Activated naive CD4-positive, alpha-beta T cell treated with anti-CD3 and anti-CD28 coated beads, Interleukin-2, amount 50 U/mL, for 16 hours (primary cell): Measurements from ENCODE around the gene LIMK1.
"Not testable (repeated sequence)": the region's sequence is repeated elsewhere in the genome, so short reads cannot be mapped to it uniquely, and the experiment has no call there.

Experiments
- DNase-seq: peaks from one replicate; pipeline ENCODE4 v3.0.0-alpha.2; 2020

LIMK1 gene

DNA sequence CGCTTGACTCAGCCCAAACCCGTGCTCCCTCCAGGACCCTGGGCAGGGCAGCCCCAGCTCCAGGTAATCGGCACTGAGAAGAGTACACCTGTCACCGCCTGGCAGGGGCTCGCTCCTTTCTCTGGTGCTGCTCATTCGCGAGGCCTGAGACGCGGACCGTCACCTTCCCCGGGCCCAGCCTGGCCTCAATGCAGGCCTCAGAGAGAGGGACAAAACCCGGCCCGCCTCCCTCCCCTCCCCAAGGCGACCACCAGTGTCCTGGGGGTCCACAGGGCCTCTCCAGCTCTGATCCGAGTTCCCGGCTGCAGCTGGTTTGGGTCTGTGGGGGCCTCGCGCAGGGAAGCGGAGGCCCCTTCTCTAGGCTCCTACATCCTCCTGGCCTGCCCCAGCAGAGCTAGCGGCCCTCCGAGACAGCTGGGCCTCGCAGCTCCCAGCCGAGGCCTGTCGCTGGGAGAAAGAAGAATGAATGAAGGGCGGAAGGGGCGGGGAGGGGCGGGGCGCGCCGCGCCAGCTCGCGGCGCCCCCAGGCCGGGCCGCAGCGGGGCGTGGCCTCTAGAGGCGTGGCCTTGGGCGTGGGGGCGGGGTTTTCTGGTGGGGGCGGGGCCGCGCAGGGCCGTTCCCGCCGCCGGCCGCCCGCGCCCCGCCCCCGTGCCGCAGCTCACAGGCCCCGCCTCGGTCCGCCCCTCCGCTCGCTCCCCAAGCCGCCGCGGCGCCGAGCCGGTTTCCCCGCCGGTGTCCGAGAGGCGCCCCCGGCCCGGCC is at the start of gene LIMK1:
Gene LIMK1 (plus strand): TSS at position 688 of the 760 bp plus-strand sequence. CDS start 187 bp downstream, outside the sequence.
- DNase-seq = peak; percentile 81

DNA sequence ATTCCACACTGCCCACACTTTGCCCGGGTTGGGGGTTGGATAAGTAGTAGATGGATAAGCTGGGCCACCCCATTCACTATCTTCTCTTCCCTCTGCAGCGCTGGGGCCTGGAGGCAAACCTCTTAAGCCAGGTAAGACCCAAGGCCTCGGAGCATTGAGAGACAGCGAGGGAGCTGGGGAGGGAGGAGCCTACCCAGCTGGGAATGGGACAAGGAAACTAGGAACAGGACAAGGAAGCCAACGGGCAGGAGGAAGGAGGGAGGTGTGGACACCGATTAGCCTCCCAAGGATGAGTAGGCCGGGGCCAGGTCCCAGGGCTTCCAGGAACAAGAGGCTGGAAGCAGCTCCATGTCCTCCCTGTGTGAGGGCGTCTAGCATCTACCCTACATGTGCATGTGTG is 46.0 kb upstream of the LIMK1 start:
- DNase-seq = no peak

DNA sequence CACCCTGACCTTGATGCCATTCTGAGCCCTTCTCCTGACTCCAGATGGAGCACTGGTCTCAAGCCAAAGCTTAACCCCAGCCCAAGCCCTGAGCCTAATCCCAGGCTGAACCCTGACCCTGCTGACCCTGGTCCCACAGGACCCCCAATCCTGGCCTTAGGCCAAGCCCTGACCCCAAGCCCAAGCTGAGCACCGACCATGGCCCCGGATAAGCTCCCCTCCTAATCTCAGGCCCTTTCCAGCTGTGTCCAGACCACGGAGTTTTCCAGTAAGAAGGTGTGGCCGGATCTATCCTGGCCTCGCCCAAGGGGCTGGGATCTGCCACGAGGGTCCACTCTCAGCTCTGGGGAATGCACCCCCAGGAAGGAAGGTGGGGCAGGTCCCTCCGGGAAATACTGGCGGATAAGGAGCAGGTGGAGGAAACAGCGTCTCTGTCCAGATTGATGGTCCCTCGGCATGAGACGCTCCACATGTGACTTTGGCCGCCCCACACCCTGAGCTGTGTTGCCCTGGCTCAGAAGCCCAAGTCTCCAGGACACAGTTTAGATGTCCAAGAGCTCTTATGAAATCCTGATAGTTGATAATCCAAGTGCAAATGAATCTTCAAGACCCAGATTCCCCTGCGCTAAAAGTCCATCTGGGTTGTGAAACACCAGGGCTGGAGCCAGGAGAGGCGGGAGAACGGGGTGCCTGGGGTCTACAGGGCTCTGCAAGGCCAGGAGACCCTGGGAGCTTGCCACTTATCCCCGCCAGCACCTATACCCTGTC is 45.2 kb upstream of the LIMK1 start:
- DNase-seq = no peak

DNA sequence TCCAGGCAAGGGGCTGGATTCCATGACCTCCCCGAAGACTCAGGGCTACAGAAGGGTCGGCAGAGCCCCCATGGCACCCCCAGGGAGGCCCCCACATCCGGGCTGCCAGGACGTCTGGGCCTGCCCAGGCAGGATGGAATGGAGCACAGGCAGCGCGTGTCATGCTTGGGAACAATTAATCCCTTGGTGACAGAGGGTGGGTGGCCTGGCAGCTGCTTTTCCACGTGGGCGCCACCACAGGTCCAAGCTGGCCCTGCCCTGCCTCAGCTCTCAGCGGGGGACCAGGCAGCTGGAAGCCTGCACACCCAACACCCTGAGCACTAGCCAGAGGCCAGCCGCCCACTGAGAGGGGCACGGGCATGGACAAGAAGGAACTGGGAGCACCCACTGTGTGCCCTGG is 44.3 kb upstream of the LIMK1 start:
- no peak for DNase-seq

DNA sequence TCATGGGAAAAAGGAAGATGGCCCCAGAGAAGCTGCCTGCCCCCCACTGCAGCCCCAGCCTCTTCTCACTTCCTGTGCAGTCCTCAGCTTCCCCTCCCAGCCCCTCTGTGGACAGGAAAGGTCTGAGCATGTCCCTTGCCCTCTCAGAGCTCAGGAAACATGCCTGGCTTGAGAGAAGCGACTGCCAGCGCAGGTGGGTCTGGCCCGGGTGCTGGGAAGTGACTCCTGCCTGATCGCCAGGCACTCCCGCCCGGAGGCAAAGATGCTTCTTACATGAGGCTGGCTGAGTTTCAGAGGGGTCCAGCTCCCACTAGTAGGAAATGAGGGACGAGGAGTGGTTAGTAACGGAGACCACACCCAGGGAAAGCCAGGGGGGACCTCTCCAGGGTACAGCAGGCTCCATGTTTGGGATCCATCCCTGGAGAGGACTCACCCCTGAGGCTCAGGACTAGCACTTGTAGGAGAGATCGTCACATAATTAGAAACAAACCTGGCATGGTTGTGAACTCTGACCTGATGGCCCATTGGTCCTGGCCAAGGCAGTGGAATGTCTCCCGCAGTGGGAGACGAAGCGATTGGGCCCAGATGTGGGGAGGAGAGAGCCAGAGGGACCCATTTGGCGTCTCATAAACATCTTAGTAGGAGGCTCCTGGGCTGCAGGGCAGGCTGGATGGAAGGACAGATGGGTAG is 43.4 kb upstream of the LIMK1 start:
- DNase-seq = no peak

DNA sequence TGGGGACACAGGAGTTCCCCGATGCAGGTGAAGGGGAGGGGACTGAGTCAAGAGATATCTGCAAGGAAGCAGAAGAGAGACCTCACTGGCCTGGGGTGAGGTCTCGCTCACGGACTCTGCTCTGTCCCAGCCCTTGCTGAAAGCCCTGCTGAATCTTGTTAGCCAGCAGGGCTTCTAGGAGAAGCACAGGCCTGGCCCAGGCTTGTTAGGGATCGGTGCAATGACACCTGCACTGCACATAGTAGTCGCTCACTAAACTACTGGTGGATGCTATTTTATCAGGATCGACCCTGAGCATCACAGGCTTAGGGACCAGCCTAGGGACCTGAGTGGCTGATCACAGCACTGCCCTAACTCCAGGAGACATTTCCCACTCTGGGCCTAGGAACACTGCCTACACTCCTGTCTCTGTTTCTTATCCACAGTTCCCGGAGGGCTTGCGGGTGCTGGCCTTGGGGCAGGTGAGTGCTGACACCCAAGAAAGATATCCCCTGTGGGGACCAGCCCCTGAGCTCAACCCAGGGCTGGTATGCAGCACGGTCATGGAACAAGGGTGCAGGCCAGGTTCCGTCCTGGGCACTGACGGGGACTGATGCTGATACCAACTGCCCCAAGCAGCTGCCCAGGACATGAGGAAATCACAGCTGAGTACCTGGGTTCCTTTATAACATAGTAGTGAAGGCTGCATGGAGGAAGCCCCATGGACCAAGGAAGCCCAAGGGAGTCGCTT is 42.6 kb upstream of the LIMK1 start:
- no peak for DNase-seq

DNA sequence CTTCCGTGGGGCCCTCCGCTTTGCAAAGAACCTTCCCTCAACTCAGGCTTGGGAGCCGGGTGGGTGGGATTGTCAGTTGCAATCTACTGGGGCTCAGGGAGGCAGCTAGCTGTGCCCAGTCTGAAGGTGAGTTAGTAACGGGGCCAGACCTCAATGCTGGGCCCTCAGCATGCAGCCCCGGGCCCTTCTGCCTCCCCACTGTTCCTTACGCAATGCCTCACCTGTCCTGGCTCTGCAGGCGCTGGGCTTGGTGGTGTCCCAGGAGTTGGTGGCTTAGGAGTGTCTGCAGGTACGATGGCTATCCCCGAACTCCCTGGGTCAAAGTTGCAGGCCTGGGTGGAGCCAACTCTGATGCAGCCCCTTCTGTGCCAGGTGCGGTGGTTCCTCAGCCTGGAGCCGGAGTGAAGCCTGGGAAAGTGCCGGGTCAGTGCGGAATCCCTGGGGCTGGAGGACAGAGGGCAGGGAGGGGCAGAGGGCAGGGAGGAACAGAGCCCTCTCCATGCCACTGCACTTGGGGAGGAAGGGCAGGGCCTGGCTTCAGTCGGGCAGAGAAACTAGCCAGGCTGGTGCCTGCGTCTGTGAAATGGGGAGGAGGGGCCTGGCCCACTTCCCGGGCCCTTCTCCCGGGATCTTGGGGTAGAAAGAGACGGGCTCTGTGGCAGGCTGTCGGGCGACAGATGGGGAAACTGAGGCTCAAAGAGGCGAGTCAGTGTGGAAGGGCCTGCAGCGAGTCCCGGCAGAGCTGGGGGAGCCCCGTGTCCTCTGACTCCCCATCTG is 40.7 kb upstream of the LIMK1 start:
- no peak for DNase-seq

DNA sequence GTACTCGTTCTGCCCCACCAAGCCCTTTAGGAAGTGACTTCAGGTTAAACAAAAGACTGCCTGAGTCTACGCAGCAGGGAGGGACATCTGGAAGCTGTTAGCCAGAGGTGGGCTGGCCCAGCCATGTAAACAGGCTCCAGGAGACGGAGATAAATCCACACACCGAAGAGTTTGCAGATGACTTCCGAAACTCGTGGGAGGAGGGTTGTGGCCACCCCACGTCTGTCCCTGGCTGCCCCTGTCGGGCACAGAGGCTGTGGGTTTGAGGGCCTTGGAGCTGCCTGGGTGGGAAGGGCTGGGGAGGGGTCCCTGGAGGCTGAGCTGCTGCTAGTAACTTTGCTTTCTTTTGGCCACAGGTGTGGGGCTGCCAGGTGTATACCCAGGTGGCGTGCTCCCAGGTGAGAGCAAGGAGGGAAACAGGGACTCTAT is 40.1 kb upstream of the LIMK1 start:
- DNase-seq = no peak

DNA sequence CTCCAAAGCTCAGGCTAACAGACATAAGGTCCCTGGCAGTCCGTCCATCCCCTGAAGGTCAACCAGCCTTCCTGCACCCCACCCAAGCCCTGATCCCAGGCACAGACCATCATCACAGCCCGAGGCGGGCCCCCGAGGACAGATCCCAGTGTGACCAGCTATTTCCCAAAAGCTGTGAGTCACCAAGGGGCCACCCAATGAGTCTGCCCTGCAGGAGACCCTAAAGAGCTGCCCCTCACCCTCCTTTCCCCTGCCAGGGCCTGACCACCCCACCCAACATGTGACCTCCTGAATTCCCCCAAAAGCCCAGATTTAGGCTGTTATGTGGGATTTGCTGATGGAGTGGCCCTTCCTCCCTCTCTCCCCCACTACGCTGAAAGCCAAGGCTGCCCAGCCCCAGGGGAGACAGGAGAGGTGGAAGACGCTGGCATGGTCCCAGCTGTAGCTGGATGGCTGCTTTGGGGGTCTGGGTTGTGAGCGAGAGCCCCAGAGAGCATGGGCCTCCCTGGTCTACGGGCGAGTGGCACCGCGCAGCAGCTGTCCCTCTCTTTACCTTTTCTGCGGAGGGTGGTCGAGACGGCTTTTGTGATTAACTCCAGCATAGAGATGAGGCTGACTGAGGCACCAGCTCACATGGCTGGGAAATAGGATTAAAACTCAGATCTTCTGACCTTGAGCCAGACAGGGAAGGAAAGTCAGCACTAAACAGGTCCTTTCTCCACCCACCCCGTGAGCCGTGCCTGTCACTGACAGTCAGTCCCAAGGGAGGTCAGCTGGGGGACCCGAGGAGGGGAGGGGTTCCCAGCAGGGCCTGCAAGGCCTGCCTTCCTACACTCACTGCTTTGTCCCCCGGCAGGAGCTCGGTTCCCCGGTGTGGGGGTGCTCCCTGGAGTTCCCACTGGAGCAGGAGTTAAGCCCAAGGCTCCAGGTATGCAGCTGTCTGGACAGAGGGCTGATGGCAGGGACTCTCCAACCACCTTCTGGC is 38.9 kb upstream of the LIMK1 start:
- DNase-seq = no peak

DNA sequence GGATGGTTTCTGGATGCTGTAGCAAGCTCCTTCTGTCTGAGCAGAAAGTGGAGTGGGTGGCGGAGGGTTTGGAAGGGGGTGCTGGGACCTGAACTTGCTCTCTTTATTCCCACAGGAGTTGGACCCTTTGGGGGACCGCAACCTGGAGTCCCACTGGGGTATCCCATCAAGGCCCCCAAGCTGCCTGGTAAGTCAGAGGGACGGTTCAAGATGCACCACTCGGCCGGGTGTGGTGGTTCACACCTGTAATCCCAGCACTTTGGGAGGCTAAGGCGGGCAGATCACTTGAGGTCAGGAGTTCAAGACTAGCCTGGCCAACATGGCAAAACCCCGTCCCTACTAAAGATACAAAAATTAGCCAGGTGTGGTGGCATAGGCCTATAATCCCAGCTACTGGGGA is 37.0 kb upstream of the LIMK1 start:
- DNase-seq = not testable (repeated sequence)

DNA sequence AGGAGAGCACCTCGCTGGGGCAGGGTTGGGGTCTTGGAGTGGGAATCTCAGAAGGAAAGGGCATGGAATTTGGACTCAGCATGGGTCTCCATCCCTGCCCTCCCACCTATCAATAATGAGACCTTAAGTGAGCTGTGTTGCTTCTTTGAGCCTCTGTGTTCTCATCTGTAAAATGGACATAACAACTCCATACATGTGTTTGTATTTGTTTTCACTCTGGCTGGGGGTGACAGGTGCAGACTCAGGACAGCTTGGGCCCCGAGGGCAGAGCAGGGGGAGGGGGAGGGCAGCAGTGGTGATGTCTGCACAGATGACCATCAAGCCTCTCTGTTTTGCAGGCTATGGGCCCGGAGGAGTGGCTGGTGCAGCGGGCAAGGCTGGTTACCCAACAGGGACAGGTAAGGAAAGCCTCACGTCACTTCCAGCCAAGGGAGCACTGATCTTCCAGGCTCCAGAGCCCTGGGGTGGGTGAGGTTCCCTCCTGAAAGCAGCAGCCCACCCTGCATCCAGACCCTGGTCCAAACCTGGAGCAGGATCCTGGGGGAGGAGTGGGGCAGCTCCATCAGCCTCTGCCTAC is 35.7 kb upstream of the LIMK1 start:
- no peak for DNase-seq

DNA sequence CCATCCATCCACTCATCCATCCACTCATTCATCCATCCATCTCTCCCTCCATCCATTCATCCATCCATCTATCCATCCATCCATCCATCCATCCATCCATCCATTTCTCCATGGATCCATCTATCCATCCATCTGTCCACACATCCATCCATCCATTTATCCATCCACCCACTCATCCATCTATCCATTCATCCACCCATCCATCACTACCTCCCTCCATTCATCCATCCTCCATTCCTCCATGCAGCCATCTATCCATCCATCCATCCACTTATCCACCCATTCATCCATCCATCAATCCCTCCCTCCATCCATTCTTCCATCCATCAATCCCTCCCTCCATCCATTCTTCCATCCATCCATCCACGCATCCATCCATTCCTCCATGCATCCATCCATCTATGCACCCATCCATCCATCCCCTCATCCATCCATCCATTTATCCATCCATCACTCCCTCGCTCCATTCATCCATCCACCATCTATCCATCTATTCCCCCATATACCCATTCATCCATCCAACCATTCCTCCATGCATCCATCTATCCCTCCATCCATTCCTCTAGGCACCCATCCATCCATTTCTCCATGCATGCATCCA is 34.5 kb upstream of the LIMK1 start:
- DNase-seq = no peak

DNA sequence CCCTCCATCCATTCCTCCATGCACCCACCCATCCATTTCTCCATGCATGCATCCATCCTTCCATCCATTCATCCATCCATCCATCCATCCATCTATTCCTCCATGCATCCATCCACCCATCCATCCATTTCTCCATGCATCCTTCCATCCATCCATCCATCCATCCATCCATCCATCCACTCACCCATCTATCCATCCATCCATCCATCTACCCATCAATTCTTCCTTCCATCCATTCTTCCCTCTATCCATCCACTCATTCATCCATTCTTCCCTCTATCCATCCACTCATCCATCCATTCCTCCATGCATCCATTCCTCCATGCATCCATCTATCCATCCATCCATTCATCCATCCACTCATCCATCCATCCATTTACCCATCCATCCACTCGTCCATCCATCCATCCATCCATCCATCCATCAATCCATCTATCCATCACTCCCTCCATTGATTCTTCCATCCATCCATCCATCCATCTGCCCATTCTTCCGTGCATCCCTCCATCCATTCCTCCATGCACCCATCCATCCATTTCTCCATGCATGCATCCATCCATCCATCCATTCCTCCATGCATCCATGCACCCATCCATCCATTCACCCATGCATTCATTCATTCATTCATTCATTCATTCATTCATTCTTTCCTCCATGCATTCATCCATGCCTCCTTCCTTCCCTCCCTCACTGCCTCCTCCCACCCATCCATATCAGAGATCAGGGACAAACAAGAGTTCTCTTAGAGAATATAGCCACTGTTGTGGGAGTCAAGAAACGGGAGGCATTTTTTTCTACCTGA is 33.4 kb upstream of the LIMK1 start:
- DNase-seq = no peak

DNA sequence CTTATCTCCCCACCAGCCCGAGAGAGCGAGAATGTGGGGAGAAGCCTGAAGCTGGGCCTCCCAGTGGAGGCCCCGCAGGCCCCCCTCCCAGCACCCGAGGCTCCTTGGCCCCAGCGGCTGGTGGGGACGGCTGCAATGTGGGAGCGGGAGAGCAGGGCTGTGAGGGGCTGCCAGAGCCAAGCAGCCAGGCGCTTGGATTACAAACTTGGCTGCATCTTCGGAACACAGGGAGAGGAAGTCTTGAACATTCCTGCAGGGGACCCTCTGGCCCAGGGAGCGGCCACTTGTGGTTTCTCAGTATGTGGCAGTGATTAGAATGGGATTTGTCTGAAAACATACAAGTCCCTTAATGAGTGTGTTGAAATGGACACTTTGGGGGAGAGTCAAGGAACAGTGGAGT is 32.4 kb upstream of the LIMK1 start:
- DNase-seq = no peak

DNA sequence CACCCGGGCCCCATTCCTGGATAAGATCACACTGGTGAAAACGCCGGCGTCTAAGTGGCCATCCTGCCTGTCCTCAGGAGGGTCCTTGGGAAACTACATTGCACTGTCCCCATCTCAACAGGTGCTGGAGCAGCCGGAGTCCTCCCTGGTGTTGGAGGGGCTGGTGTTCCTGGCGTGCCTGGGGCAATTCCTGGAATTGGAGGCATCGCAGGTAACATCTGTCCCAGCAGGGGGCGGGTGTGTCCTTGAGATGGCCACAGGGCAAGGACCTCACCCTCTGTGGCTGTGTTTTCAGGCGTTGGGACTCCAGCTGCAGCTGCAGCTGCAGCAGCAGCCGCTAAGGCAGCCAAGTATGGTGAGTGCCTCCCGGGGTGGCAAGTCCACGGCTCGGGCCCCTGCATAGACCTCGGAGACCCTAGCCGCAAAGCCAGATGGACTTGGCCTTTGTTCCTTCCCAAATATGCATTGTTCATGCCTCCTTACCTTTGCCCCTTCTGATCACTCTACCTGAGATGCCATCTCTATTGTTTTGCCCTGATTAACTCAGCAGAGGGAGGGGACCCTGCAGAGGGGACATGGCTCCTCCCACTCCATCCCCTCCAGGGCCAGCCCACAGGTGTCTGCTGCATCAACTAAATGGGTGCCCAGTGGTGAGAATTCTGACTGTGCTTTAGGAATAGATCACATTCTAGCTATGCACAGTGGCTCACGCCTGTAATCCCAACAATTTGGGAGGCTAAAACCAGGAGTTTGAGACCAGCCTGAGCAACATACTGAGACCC is 31.8 kb upstream of the LIMK1 start:
- DNase-seq = no peak

DNA sequence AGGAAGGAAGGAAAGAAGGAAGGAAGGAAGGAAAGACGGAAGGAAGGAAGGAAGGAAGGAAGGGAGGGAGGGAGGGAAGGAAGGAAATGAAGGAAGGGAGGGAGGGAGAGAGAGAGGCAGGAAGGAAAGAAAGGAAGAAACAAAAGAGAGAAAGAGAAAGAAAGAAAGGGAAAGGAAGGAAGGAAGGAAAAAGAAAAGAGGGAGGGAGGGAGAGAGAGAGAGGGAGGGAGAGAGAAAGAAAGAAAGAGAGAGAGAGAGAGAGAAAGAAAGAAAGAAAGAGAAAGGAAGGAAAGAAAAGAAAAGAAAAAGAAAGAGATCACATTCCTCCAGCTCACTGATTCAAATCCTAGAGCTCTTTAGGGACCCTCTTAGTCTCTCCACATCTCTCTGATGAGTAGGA is 31.0 kb upstream of the LIMK1 start:
- DNase-seq = no peak

DNA sequence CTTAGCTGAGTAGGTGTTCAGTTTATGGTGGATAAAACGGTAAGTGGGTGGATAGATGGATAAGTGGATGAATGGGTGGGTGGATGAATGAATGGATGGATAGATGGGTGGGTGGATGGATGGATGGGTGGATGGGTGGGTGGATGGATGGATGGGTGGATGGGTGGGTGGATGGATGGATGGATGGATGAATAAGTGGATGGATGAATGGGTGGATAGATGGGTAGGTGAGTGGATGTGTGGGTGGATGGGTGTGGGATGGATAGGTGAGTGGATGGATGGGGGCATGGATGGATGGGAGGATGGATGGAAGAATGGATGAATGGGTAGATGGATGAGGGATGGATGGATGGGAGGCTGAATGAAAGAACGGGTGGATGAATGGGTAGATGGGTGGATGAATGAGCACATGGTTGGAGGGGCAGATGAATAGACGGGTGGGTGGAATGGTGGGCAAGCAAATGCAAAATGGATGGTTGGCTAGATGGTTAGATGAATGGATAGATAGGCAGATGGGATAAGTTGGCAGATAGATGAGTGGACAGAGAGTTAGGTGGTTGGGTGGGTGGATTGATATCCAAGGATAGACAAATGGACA is 29.9 kb upstream of the LIMK1 start:
- no peak for DNase-seq
